HG02798 (cell line): ENCODE data around the gene NOC4L.
"Not testable (repeated sequence)": the region's sequence is repeated elsewhere in the genome, so short reads cannot be mapped to it uniquely, and the experiment has no call there.

Experiments
- ATAC-seq: cut with Tn5 transposase; IDR thresholded peaks from one replicate; pipeline ENCODE4 v1.9.1; 2021; ENCODE audit warnings: mild to moderate bottlenecking; ENCODE audit not compliant: unreplicated experiment, poor library complexity

The NOC4L gene

GRCh38 chr12:132121283-132121682, 23.0 kb upstream of the NOC4L start:
- ATAC-seq = no peak

- ATAC-seq = no peak
These were observed 20.1 kb upstream of the NOC4L start for GRCh38 chr12:132123970-132124765.

GRCh38 chr12:132124766-132125425, 19.4 kb upstream of the NOC4L start:
- no peak for ATAC-seq

- ATAC-seq = no peak
These were observed 18.5 kb upstream of the NOC4L start for GRCh38 chr12:132125736-132126135.

- ATAC-seq = no peak
These were observed 17.2 kb upstream of the NOC4L start for GRCh38 chr12:132127041-132127440.

- no peak for ATAC-seq
These were observed 15.2 kb upstream of the NOC4L start for GRCh38 chr12:132129007-132129406.

GRCh38 chr12:132130690-132131089, 13.6 kb upstream of the NOC4L start:
- ATAC-seq = no peak

GRCh38 chr12:132131229-132131628, 13.0 kb upstream of the NOC4L start:
- no peak for ATAC-seq

- ATAC-seq = no peak
These were observed 12.3 kb upstream of the NOC4L start for GRCh38 chr12:132131952-132132351.

GRCh38 chr12:132132609-132133430, 11.4 kb upstream of the NOC4L start:
- ATAC-seq = no peak

GRCh38 chr12:132133952-132134652, 10.2 kb upstream of the NOC4L start:
- ATAC-seq = no peak

- not testable (repeated sequence) for ATAC-seq
These were observed 9.5 kb upstream of the NOC4L start for GRCh38 chr12:132134653-132135183.

GRCh38 chr12:132136226-132136625, 8.0 kb upstream of the NOC4L start:
- not testable (repeated sequence) for ATAC-seq

GRCh38 chr12:132137483-132138125, 6.7 kb upstream of the NOC4L start:
- ATAC-seq = no peak

- no peak for ATAC-seq
These were observed 5.1 kb upstream of the NOC4L start for GRCh38 chr12:132138941-132139871.

- ATAC-seq = no peak
These were observed 4.3 kb upstream of the NOC4L start for GRCh38 chr12:132139912-132140311.

- ATAC-seq = no peak
These were observed 3.8 kb upstream of the NOC4L start for GRCh38 chr12:132140501-132140900.
